ENCODE data around the gene TUBG2. TPM values are rescaled to one million over a fixed set of nuclear protein-coding genes. Genes with fewer than 3 reads are reported as not detected.
A peak's percentile ranks its signal among the peaks of the same experiment; 100 is the strongest.
"Not testable (repeated sequence)": the region's sequence is repeated elsewhere in the genome, so short reads cannot be mapped to it uniquely, and the experiment has no call there.

Gene TUBG2
- 2.2 TPM for total RNA-seq

DNA sequence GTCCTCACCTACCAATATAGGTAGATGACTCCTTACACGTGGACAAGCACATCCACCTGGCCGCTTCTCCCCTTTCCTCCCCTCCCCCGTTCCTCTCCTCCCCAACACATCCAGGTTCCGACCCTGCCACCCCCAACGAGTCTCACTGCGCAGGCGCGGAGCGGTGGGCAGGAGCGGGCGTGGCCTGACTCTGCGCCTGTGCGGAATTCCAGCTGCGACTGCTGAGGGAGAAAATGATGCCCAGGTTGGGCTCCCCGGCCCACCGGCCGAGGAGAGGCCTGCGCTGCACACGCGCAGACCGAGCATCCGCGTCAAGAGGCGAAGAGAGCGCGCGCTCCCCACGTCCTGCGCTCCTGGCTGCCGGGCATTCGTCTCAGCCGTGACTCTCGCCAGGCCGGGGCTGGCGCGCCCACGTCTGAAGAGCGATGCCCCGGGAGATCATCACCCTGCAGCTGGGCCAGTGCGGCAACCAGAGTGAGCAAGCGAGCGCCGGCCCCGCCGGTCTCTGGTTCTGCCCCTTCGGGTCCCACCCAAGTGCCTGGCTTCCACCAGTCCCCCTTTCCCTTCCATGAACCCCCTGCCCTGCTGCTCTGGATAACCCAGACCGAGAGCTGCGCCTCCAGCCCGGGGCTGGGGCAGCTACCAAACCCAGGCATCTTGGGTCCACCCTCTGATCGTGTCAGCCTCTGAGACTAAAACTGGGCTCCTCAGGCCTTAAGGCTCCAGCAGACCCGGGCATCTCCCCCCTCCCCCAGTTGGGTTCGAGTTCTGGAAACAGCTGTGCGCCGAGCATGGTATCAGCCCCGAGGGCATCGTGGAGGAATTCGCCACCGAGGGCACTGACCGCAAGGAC lies at the start of gene TUBG2:
Gene TUBG2, plus strand, starts transcription at position 206 of the 853 bp plus-strand sequence. Its CDS starts 220 bp downstream, at position 426.
- Histone ChIP-seq H3K4me3 (ENCODE audit: low read length) (peak within 1 kb of the TSS; percentile 51), H3K27me3 (ENCODE audit: insufficient read depth, low read length) (peaks cover 2% of the 10 kb centered on the region), H3K9me3 (ENCODE audit: low read depth, low read length) (no peaks in the 10 kb centered on the region), H3K4me1 (ENCODE audit: insufficient read depth, low read length) (peaks cover 12% of the 10 kb centered on the region)

- not testable (repeated sequence) for H3K27me3 ChIP-seq (ENCODE audit: insufficient read depth, low read length); H3K9me3 ChIP-seq (ENCODE audit: low read depth, low read length)
- H3K4me1 ChIP-seq (ENCODE audit: insufficient read depth, low read length): peaks cover 39% of the 10 kb centered on the region
- H3K4me3 ChIP-seq (ENCODE audit: low read length): peak overlapping the region; percentile 92
These were observed 49.0 kb upstream of the TUBG2 start for GRCh38 chr17:42609814-42610801.

GRCh38 chr17:42612013-42612412 lies 47.1 kb upstream of the TUBG2 start:
- H3K4me1 ChIP-seq (ENCODE audit: insufficient read depth, low read length): peaks cover 22% of the 10 kb centered on the region
- no peaks in the 10 kb centered on the region for H3K9me3 ChIP-seq (ENCODE audit: low read depth, low read length)
- no peaks in the 10 kb centered on the region for H3K27me3 ChIP-seq (ENCODE audit: insufficient read depth, low read length)
- H3K4me3 ChIP-seq (ENCODE audit: low read length): no peak overlapping the region

- Histone ChIP-seq H3K27me3 (ENCODE audit: insufficient read depth, low read length) (no peaks in the 10 kb centered on the region), H3K4me3 (ENCODE audit: low read length) (no peak overlapping the region), H3K9me3 (ENCODE audit: low read depth, low read length) (no peaks in the 10 kb centered on the region), H3K4me1 (ENCODE audit: insufficient read depth, low read length) (peaks cover 8% of the 10 kb centered on the region)
These were observed 45.3 kb upstream of the TUBG2 start for GRCh38 chr17:42613699-42614295.

DNA sequence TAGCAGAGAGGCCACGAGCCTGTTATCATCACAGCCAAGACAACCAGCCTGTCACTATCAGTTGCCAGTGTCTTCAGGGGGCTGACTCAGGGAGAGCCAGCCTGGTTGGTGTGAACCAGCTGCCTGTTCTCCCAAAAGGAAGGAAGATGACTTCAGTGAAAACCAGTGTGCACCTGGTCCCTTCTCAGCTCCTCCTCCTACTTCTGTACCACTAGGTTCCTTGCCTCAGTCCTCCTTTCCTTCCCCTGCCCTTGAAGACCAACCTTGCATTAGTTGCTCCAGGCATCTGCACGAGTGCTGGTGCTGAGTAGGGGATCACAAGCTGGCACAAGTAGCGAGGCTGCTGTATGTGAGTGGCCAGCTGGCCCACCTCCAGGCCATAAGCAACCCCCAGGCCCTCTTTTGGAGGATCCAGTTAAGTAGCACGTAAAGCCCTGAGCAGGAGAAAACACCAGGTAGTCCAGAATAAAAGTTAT lies 41.1 kb upstream of the TUBG2 start:
- H3K27me3 ChIP-seq (ENCODE audit: insufficient read depth, low read length): no peaks in the 10 kb centered on the region
- no peaks in the 10 kb centered on the region for H3K4me1 ChIP-seq (ENCODE audit: insufficient read depth, low read length)
- H3K9me3 ChIP-seq (ENCODE audit: low read depth, low read length): no peaks in the 10 kb centered on the region
- no peak overlapping the region for H3K4me3 ChIP-seq (ENCODE audit: low read length)

DNA sequence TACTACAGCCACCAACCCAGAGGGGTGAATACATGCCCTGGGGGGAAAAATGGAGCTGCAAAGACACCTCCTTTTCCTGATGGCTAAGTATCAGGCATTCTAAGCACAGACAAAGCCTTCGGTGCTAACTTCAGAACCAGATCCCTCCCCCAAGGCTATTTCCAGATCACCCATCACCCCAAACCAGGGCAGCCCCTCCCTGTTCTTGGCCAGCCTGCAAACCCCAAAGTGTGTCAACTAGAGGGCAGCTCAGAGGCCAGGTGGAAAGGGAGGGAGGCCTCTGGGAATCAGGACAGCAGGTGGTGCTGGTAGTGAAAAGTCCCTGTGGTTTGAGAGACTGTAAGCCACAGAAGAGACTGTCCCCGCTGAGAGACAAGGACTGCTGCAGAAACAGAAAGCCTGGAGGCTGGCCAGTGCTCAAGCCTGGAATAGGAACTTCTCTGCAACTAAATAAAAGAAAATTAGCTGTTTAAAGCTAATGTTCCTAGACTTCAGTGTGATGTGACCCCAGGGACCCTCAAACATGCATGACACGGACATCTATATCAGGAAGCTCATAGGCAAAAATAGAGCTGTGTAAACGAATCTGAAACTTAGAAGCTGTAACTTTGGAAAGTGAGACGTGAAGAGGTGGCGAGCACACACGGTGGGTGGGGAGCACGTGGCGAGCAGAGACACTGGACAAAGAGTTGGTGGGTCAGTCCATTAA lies 40.5 kb upstream of the TUBG2 start:
- H3K4me1 ChIP-seq (ENCODE audit: insufficient read depth, low read length): no peaks in the 10 kb centered on the region
- H3K9me3 ChIP-seq (ENCODE audit: low read depth, low read length): no peaks in the 10 kb centered on the region
- H3K27me3 ChIP-seq (ENCODE audit: insufficient read depth, low read length): no peaks in the 10 kb centered on the region
- no peak overlapping the region for H3K4me3 ChIP-seq (ENCODE audit: low read length)

DNA sequence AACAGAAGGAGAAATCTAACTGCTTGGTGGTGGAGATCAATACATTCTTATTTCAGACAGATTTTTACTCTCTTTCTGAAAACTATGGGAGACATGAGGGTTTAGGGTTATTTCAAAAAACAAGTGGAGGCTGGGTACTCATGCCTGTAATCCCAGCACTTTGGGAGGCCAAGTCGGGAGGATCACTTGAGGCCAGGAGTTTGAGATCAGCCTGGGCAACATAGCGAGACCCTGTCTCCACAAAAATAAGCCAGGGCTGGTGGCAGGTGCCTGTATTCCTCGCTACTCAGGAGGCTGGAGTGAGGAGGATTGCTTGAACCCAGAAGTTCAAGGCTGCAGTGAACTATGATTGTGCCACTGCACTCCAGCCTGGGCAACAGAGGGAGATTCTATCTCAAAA lies 37.1 kb upstream of the TUBG2 start:
- H3K9me3 ChIP-seq (ENCODE audit: low read depth, low read length); H3K4me1 ChIP-seq (ENCODE audit: insufficient read depth, low read length); H3K4me3 ChIP-seq (ENCODE audit: low read length); H3K27me3 ChIP-seq (ENCODE audit: insufficient read depth, low read length): not testable (repeated sequence)

GRCh38 chr17:42623271-42623670 lies 35.8 kb upstream of the TUBG2 start:
- Histone ChIP-seq H3K4me3 (ENCODE audit: low read length) (no peak overlapping the region), H3K27me3 (ENCODE audit: insufficient read depth, low read length) (no peaks in the 10 kb centered on the region), H3K4me1 (ENCODE audit: insufficient read depth, low read length) (no peaks in the 10 kb centered on the region), H3K9me3 (ENCODE audit: low read depth, low read length) (no peaks in the 10 kb centered on the region)

GRCh38 chr17:42623732-42624596 lies 35.1 kb upstream of the TUBG2 start:
- Histone ChIP-seq H3K4me3 (ENCODE audit: low read length) (no peak overlapping the region), H3K27me3 (ENCODE audit: insufficient read depth, low read length) (no peaks in the 10 kb centered on the region), H3K4me1 (ENCODE audit: insufficient read depth, low read length) (no peaks in the 10 kb centered on the region), H3K9me3 (ENCODE audit: low read depth, low read length) (no peaks in the 10 kb centered on the region)

DNA sequence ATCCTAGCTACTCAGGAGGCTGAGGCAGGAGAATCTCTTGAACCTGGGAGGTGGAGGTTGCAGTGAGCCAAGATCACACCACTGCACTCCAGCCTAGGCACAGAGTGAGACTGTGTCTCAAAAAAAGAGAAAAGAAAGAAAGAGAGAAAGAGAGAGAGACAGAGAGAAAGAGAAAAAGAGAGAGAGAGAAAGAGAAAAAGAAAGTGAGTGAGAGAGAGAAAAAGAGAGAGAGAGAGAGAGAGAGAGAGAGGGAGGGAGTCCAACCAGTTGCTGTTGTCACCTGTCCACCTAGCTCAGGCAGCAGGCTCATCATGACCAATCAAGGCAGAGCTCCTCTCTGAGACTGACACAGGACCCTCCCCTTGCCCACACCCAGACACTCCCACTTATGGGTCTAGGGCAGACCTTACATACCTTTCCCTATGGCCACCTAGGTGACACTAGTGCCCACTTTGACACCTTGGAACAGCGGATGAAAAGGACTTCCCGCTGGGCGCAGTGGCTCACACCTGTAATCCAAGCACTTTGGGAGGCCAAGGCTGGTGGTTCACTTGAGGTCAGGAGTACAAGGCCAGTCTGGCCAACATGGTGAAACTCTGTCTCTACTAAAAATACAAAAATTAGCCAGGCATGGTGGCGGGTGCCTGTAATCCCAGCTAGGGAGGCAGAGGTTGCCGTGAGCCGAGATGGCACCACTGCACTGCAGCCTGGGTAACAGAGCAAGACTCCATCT lies 31.9 kb upstream of the TUBG2 start:
- H3K9me3 ChIP-seq (ENCODE audit: low read depth, low read length); H3K4me3 ChIP-seq (ENCODE audit: low read length); H3K27me3 ChIP-seq (ENCODE audit: insufficient read depth, low read length); H3K4me1 ChIP-seq (ENCODE audit: insufficient read depth, low read length): not testable (repeated sequence)

- Histone ChIP-seq H3K27me3 (ENCODE audit: insufficient read depth, low read length) (no peaks in the 10 kb centered on the region), H3K4me3 (ENCODE audit: low read length) (no peak overlapping the region), H3K4me1 (ENCODE audit: insufficient read depth, low read length) (no peaks in the 10 kb centered on the region), H3K9me3 (ENCODE audit: low read depth, low read length) (no peaks in the 10 kb centered on the region)
These were observed 29.6 kb upstream of the TUBG2 start for GRCh38 chr17:42629411-42630009.

DNA sequence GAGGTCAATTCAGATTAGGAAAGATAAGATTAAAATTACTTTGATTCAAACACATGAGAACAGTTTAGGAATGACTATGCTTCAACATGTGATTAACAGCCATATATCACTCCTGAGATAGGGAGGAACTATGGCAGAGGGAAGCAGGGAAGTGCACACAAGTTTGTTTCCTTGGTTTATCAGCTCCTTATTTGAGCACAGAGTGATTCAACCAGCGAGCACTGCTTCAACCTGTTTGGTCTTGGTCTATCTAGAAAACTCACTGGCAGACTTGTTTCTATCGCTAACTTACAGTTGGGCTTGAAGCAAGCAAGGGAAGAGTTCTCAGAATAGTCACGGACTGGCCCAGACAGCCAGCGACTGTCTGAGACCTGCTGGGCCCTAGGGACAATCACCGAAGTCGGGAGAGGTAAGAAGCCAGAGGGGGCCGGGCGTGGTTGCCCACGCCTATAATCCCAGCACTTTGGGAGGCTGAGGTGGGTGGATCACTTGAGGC lies 26.1 kb upstream of the TUBG2 start:
- no peaks in the 10 kb centered on the region for H3K4me1 ChIP-seq (ENCODE audit: insufficient read depth, low read length)
- H3K4me3 ChIP-seq (ENCODE audit: low read length): no peak overlapping the region
- H3K9me3 ChIP-seq (ENCODE audit: low read depth, low read length): no peaks in the 10 kb centered on the region
- no peaks in the 10 kb centered on the region for H3K27me3 ChIP-seq (ENCODE audit: insufficient read depth, low read length)
